Uterus (tissue), 4 donors: ENCODE data around the gene SGCG. TPM values are rescaled to one million over a fixed set of nuclear protein-coding genes. Genes with fewer than 3 reads are reported as not detected.

ENCODE experiments used
- DNase-seq, 2 donors: peaks; one replicate each; pipeline ENCODE4 v3.0.0-alpha.2; 2019 to 2020
- H3K27ac ChIP-seq, 2 donors: fragments of 200-600 bp; sonication (generic); 1 replicate in 1 of 2; 2 replicates in 1 of 2; pipeline ENCODE4 v1.5.1; 2016 to 2018
- H3K27me3 ChIP-seq, 2 donors: fragments of 200-600 bp; sonication (generic); one replicate each; pipeline ENCODE4 v1.5.1; 2018 to 2019; ENCODE audit warnings: control low read depth in 1 of 2
- H3K36me3 ChIP-seq, 2 donors: fragments of 200-600 bp; sonication (generic); one replicate each; pipeline ENCODE4 v1.5.1; 2019; ENCODE audit warnings: control low read depth in 1 of 2
- H3K4me1 ChIP-seq, 2 donors: fragments of 200-600 bp; sonication (generic); one replicate each; pipeline ENCODE4 v1.5.1; 2018 to 2019; ENCODE audit warnings: control low read depth in 1 of 2
- H3K4me3 ChIP-seq, 2 donors: fragments of 200-600 bp; sonication (generic); 1 replicate in 1 of 2; 2 replicates in 1 of 2; pipeline ENCODE4 v1.5.1; 2018 to 2019; ENCODE audit warnings: mild to moderate bottlenecking in 1 of 2
- H3K9me3 ChIP-seq, 2 donors: fragments of 200-600 bp; sonication (generic); one replicate each; pipeline ENCODE4 v1.5.1; 2019; ENCODE audit warnings: control low read depth in 1 of 2
- POLR2A ChIP-seq, 2 donors: fragments of 450-650 bp; IDR thresholded peaks; one replicate each; pipeline ENCODE4 v1.6.1; 2016; ENCODE audit warnings: antibody characterized with exemption in 2 of 2, mild to moderate bottlenecking in 1 of 2, moderate library complexity in 1 of 2
- intact Hi-C: fragments of 100-400 bp; cut with DNase I; formaldehyde crosslinking; loops from one replicate; pipeline ENCODE4 v1.15.1; 2023; ENCODE audit warnings: low total_unique reads
- total RNA-seq, 4 donors: library from RNA; depleted of rRNA in 3 of 4; stranded (reverse); fragments of >200 nt in 3 of 4; gene quantifications; one replicate each; pipeline versions ENCODE4 v1.1.0 to v1.2.4, GENCODE V29; 2014 to 2023
- TF ChIP-seq, protein P1 (sequence below), 4 experiments: fragments of 200-600 bp in 2 of 4; fragments of 450-650 bp in 2 of 4; sonication (generic) in 2 of 4; IDR thresholded peaks; one replicate each; pipeline ENCODE4 v1.5.1; 2016 to 2019; ENCODE audit warnings: antibody characterized with exemption in 4 of 4, mild to moderate bottlenecking in 2 of 4, moderate library complexity in 1 of 4
- donor health status: DM: yes; HTN: yes; CAD: no.

Gene SGCG
- total RNA-seq, 4 donors from 2014 or later, result 0.88 to 2.8 TPM; not detected in 2

DNA sequence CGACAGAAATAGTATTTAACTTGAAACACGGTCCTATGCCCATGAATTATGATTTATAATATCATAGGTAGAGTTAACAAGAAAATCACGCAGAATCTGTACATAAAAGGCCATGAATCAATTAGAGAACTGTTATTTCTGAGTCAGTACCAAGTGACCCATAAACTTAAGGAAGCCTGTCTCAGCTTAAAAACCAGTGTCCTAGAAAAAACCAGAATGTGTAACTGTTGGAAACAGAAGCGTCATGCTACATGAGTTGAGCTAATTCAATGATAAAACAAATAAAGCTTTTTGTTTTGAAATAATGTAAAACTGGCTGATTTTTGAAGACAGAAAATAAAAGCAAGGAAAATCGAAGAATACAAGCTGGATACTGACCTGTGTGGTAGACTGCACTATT lies 34.8 kb upstream of the SGCG start:
- Histone ChIP-seq H3K4me3 (no peak overlapping the region), H3K4me1 (no peaks in the 10 kb centered on the region), H3K9me3 (no peaks in the 10 kb centered on the region), H3K27me3 (no peaks in the 10 kb centered on the region), H3K36me3 (no peaks in the 10 kb centered on the region), H3K27ac (no peak overlapping the region)
- TF ChIP-seq, protein P1, sequence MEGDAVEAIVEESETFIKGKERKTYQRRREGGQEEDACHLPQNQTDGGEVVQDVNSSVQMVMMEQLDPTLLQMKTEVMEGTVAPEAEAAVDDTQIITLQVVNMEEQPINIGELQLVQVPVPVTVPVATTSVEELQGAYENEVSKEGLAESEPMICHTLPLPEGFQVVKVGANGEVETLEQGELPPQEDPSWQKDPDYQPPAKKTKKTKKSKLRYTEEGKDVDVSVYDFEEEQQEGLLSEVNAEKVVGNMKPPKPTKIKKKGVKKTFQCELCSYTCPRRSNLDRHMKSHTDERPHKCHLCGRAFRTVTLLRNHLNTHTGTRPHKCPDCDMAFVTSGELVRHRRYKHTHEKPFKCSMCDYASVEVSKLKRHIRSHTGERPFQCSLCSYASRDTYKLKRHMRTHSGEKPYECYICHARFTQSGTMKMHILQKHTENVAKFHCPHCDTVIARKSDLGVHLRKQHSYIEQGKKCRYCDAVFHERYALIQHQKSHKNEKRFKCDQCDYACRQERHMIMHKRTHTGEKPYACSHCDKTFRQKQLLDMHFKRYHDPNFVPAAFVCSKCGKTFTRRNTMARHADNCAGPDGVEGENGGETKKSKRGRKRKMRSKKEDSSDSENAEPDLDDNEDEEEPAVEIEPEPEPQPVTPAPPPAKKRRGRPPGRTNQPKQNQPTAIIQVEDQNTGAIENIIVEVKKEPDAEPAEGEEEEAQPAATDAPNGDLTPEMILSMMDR (IDR thresholded peaks at IDR 0.05), result no peak
- DNase-seq, result no peak
- intact Hi-C loops, result no loop called here

DNA sequence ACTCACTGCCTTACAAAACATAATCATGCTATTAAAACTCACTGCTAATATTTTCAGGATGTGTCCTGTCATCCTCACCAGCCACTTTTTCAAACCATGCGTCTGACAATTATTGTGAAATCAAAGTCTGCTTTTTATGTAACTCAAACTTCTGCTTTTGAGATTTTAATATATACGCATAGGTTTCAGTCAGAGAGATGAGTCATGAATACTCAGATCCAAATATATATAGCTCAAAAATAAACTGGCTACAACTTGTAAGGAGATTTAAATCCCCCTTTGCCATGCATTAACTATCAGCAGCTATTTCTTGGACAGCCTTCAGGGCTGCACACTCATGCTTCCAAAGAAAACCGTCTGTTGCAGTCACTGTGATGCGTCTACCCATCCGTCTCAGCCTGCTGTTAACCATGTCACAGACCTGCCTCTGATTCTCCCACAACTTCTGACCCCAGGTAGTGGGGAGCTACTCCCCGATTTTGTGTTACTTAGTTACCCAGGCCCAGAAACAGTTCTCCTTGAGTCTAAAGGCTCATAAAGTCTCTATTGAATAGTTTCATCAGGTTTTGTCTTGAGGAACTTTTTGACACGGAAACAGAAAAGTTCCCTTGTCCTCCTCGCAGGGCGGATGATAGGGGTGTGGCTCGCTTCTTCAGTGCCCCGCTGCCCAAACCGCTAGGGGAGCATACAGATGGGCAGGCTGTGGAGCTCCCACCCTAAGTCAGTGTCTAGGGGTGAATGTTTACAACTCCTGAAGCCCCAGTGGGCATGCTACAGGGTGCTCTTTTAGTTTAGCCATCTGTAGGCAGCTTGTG lies 33.8 kb upstream of the SGCG start:
- H3K27me3 ChIP-seq, result no peaks in the 10 kb centered on the region
- H3K4me3 ChIP-seq, result no peak overlapping the region
- intact Hi-C loops, result no loop called here
- H3K27ac ChIP-seq, result no peak overlapping the region
- H3K36me3 ChIP-seq, result no peaks in the 10 kb centered on the region
- H3K9me3 ChIP-seq, result no peaks in the 10 kb centered on the region
- H3K4me1 ChIP-seq, result no peaks in the 10 kb centered on the region
- no peak for TF ChIP-seq POLR2A (IDR thresholded peaks at IDR 0.05)
- no peak for DNase-seq

DNA sequence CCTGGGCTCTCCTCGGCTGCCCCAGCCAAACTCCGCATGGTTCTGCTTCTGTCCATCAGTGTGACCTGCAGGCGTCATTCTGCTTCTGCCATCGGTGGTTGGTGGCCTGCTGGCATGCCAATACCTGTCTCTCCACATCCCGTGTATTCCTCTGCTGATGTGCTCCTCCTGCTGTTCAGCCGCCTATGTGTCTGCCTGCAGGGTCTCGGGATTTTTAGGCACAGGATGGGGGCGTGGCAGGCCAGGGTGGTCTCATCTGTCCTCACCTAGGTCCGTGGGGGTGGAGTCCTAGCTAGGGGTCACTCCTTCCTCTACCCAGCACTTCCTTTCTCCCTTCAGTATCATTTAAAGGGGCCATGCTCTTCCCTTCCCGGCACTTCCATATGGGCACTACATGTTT lies 33.0 kb upstream of the SGCG start:
- intact Hi-C loops, result no loop called here
- Histone ChIP-seq H3K9me3 (peaks cover 0 to 3% of the 10 kb centered on the region in 2 donors), H3K27ac (no peak overlapping the region), H3K4me1 (no peaks in the 10 kb centered on the region), H3K4me3 (no peak overlapping the region), H3K27me3 (no peaks in the 10 kb centered on the region), H3K36me3 (no peaks in the 10 kb centered on the region)
- TF ChIP-seq POLR2A (IDR thresholded peaks at IDR 0.05), result no peak
- TF ChIP-seq, protein P1 (IDR thresholded peaks at IDR 0.05), result no peak
- no peak for DNase-seq

DNA sequence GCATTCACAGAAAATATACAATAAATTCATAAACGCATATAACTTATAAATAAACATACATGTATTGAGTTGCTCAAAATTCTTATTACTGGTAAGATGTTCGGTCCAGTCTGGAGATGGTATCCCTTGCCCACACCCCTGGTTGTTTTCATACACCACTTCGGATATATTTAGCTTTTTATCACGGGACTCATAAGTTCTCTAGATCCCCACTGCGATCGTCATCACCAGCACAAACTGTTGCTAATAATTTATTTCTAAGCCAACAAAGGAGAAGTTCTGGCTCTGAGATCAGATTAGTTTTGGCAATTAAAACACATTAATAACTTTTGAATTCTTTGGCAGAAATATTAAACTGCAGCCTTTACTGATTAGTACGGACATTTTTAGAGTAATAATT lies 23.0 kb upstream of the SGCG start:
- TF ChIP-seq, protein P1 (IDR thresholded peaks at IDR 0.05), result no peak
- no peak for TF ChIP-seq POLR2A (IDR thresholded peaks at IDR 0.05)
- Histone ChIP-seq H3K27ac (no peak overlapping the region), H3K36me3 (no peaks in the 10 kb centered on the region), H3K4me3 (no peak overlapping the region), H3K9me3 (no peaks in the 10 kb centered on the region), H3K4me1 (no peaks in the 10 kb centered on the region), H3K27me3 (no peaks in the 10 kb centered on the region)
- no peak for DNase-seq
- intact Hi-C loops, result no loop called here

DNA sequence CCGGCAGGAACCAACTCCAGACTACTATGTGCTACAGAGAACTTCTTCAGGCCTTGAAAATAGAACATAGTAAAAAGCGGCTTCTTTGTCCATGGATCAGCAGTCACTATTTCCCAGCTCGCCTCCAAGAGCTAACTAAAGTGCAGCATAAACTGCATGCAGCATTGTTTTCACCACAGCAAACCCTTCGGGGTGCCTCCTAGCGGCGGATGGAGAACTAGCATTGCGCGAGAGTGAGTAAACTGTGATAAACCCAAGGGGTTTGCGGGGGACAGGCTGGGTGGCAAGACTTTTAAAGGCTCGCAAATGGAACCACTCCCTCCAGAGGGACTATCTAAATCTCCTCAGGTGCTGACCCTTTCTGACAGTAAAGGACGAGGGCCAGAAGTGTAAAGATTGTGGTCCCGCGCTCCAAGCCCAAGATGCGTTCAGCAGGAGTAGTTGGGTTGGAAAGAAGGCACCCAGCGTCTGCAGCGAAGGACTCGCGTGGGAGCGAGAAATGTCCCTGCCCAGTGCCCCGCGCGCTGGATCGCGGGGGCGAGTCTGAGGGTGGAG lies 21.5 kb upstream of the SGCG start:
- no peaks in the 10 kb centered on the region for H3K27me3 ChIP-seq
- TF ChIP-seq, protein P1 (IDR thresholded peaks at IDR 0.05), result peak in 1 of 4 experiments; percentile 23
- no peak for TF ChIP-seq POLR2A (IDR thresholded peaks at IDR 0.05)
- no peak for DNase-seq
- intact Hi-C loops, result no loop called here
- no peak overlapping the region for H3K27ac ChIP-seq
- no peaks in the 10 kb centered on the region for H3K9me3 ChIP-seq
- H3K4me1 ChIP-seq, result no peaks in the 10 kb centered on the region
- H3K36me3 ChIP-seq, result no peaks in the 10 kb centered on the region
- peak overlapping the region in 1 of 2 donors; percentile 9 for H3K4me3 ChIP-seq
